GM18499 (cell line): Measurements from ENCODE around the gene DHX35.

Experiments used
- ATAC-seq: cut with Tn5 transposase; IDR thresholded peaks from one replicate; pipeline ENCODE4 v1.9.1; 2021; ENCODE audit warnings: moderate number of reproducible peaks; ENCODE audit not compliant: insufficient read depth, unreplicated experiment

DHX35 gene

GRCh38 chr20:39049148-39049547 lies 87.0 kb downstream of the DHX35 start:
- no peak for ATAC-seq

GRCh38 chr20:39049684-39050554 lies 87.8 kb downstream of the DHX35 start:
- peak; percentile 63 for ATAC-seq

GRCh38 chr20:39050555-39050902 lies 88.4 kb downstream of the DHX35 start:
- no peak for ATAC-seq

- no peak for ATAC-seq
Observed at GRCh38 chr20:39052676-39053075, 90.5 kb downstream of the DHX35 start.

DNA sequence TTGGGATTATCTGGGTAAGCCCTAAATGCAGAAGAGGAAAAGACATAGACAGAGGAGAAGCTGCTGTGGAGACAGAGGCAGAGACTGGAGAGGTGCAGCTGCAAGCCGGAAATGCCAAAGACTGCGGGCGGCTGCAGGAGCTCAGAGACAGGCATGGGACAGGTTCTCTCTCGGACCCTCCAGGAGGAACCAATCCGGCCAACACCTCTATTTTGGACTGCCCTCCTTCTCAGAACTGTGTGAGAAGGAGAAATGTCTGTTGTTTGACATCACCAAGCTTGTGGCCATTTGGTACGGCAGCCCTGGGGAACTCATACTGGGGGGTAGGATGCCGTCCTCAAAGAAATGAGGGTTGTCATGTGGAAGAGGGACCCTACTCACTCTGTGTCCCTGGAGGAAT lies 95.0 kb downstream of the DHX35 start:
- ATAC-seq: no peak

- ATAC-seq: no peak
Observed at GRCh38 chr20:39057911-39058310, 95.8 kb downstream of the DHX35 start.

DNA sequence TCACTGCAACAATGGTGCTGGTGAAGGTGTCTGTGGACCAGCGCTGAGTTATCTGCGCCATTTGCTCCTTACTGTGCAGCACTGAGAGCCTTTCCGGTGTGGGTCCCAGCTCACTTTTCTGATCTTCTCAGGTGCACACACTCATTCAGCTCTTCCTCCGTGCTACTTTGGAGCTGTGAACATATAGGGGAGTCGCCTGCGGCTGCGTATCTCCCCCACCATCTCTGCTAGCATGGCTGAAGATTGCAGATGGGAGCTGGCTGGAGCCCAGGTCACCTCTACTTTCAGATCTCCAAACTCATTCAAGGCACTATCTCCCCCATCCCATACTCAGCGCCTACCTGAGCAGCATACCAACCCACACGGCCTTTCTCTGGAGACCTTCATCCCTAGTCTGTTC lies 96.9 kb downstream of the DHX35 start:
- ATAC-seq: no peak

GRCh38 chr20:39066471-39067242 lies 104.5 kb downstream of the DHX35 start:
- no peak for ATAC-seq

DNA sequence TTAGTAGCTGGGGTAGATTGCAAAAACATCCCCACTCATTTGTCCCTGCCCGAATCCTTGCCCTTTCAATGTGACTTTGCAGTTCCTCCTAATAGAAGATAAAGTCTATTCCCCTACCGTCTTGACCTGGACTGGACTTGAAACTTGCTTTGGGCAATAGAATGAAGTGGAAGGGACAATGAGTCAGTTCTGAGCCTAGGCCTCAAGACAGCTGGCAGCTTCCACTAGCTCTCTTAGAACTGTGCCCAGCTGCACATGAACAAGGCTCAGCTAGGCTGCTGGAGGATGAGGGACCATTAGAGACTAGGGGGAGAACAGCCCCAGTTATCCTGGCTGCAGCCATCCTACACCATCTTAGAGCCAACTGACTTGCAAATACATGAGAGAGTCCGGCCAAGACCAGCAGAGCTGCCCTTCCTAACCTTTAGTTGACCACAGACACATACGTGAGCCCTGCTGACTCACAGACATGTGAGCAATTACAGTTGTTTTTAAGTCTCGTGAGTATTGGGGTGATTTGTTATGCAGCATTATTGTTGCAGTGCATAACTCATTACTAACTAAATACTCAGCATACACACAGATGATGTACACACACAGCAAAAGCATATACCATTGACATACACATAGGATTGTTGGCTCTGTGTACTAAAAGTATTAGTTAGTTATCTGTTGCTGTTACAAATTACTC lies 105.5 kb downstream of the DHX35 start:
- no peak for ATAC-seq

GRCh38 chr20:39069976-39070375 lies 107.8 kb downstream of the DHX35 start:
- no peak for ATAC-seq

DNA sequence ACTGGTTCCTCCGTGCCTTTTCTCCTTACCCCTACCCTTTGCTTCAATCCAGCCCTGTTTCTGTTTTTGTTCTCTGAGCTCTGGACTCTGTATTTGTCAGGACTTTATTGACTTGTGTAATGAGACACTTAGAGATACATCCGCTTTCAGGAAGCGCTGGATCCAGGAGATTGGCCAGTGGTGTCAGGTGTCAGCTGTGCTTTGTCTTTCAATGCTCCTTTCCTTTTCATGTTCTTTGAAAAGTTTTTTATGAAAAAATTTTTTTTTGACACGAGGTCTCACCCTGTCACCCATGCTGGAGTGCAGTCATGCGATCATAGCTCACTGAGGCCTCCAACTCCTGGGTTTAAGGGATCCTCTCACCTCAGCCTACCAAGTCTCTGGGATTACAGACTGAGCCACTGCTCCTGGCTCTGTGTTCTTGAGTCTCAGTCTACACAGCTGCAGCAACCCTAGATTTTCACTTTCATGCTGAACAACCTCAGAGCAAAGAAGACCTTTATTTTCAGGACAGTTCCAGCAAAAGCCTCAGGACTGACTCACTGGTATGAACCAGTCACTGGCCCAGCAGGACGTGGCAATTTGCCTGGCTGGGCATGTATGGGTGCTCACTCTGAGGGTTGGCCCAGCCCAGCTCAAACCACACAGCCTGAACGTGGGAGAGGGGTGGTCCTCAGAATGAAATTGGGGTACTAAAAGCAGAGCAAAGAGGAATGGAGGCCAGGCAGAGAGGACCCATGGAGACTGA lies 108.5 kb downstream of the DHX35 start:
- no peak for ATAC-seq

GRCh38 chr20:39072132-39072531 lies 110.0 kb downstream of the DHX35 start:
- no peak for ATAC-seq

GRCh38 chr20:39072653-39073052 lies 110.5 kb downstream of the DHX35 start:
- ATAC-seq: no peak

- ATAC-seq: no peak
Observed at GRCh38 chr20:39075731-39076130, 113.6 kb downstream of the DHX35 start.

DNA sequence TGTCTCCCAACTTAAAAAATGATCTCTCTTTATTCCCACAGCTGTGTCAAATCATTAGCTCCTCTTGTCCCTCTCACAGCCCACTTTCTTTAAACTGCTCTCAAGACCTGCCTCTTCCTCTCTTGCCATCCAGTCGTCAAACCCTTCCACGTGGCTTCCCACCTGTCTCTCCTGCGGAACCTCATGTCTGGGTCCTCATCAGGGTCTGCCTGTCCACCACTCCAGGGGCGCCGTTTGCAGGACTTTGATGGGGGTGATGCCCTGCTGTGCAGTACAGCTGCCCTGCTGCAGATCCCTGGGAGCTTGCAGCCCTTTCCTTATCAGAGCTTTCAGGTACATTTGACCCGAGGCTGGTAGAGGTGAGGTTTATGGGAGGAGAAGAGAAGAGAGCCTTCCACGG lies 114.8 kb downstream of the DHX35 start:
- ATAC-seq: no peak

- ATAC-seq: no peak
Observed at GRCh38 chr20:39080326-39080725, 118.2 kb downstream of the DHX35 start.

DNA sequence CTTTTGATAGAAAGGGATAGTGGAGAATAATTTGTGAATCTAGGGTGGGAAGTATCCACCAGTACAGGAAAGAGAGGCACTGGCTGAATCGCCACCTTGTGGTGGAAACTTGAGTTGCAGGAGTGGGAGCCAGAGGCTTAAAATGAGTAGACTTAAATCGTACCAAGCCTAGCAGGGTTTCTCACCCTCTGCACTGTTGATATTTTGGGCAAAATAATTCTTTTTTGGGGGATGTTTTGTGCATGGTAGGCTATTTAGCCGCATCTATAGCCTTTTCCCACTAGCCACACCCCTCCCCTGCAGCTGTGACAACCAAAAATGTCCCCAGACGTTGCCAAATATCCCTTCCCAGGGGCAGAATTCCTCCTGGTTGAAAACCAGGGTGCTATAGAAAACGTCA lies 119.1 kb downstream of the DHX35 start:
- ATAC-seq: no peak

DNA sequence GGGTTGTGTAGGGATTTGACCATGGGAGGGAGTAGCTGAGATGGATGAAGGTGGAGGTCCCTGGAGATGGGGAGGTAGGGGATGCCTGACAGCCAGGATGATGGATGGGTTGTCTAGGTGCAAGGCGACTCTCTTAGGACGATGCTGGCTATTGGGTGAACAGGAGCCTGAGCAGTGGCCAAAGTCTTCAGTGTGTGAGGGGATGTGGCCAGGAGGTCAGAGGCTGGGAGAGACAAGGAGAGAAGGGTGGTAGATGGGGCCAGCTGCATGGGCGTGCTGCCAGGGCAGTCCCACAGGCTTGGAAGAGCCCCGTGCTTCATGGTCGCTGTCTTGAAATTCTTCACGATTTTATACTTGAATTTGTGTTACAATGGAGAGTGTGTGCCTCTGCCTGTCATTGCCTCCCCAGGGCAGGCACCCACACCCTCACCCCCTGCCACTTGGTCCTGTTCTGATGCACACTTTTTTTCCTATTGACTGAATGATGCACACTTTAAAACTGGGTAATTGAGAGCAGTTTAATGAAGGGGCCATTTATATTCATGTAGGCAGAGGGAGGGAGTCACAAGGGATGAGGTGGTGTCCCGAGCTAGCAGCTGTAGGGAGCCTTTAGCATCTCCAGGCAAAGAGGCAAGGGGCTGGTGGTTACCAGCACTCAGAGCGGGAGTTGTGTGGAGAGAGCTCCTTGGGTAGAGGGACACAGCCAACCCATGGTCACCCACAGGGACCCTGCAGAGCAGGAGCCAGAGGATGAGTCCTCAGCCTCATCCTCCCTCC lies 120.7 kb downstream of the DHX35 start:
- ATAC-seq: no peak

GRCh38 chr20:39083761-39084160 lies 121.6 kb downstream of the DHX35 start:
- ATAC-seq: no peak

GRCh38 chr20:39089029-39089428 lies 126.9 kb downstream of the DHX35 start:
- ATAC-seq: no peak
